CD4-positive, alpha-beta T cell treated with Interferon gamma for 1 hour (primary cell): Measurements from ENCODE around the gene CYP27B1.

Experiments
- DNase-seq: peaks from one replicate; pipeline ENCODE4 v3.0.0-alpha.2; 2020

CYP27B1 gene

DNA sequence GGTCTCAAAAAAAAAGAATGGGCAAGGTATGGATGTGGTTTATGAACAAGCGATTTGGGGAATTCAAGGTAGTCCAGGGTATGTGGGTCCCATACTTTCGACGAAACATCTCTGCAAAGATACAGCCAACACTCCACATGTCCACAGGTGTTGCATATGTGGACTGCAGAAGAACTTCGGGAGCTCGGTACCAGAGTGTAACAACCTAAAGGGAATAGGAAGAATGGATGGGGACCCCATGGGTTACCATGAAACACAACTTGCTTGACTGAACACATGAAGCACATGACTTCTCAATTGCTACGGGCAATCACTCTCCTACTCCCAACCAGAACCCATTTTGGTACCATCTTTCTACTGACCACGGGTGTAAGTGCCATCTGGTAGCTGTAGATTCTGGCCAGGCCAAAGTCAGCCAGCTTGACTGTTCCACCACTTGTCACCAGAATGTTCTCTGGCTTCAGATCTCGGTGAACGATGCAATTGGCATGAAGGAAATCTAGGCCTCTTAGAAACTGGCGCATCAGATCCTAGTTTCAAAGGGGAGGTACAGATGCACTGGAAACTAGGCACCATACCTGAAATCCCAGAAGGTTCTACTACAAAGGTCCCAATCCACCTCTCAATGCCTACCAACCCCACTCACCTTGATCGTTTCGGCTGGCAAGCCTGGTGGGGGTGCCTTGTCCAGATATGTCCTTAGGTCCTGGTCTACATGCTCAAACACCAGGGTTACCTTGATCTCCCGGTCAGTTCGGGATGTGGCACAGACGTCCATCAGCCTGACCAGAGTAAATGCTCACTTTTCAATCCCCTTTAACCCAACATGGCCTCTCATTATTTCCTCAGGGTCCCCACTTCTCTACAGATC is 16.1 kb downstream of the CYP27B1 start:
- DNase-seq, result no peak

DNA sequence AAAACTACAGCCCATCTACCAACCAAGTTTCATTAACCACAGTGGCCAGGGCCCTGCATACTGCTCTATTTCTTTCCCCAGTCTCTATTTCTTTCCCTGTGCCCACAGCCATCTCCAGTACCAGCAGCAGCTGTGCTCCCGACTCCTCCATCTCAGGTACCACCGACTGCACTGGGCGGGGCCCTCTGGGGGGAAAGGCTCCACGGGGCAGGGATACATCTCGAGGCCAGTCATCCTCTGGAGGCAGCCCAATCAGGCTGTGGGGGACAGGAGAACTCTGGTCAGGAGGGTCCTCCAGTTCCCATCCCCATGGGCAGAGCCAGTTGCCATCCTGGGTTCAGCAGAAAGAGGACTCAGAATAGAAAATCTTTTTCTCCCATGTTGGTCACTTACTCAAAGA is 17.8 kb downstream of the CYP27B1 start:
- DNase-seq, result no peak

DNA sequence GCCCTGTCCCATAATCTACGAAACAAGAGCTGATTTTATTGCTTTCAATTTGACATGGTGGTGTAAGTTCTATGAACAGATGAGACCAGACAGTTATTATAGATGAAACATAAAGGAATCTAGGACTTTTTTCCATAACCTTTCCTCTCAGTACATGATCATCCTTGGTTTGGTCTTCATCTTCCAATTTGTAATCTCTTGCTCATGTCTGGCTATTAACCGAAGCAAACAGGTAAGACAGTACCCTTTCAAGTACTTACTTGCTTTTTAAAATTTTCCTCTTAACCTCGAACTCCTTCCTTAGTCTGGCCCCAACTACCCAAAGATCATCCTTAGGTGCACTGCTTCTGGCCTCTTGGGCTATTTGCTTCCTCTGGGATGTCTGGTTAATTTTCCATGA is 20.9 kb downstream of the CYP27B1 start:
- no peak for DNase-seq

DNA sequence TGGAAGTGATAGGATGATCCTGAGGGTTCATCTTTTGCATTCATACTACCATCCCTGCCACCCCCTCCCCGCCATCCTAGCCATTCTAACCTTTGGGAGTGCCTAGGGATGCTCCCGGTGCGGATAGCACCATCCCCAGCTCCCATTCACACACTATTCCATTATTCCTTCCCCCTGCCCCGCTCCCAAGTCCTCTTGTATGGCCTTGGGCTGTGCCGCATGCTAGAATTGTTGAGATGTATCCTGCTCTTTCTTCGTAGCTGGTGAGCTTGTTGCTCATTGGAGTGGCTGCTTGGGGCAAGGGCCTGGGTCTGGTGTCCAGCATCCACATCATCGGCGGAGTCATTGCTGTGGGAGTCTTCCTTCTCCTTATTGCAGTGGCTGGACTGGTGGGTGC is 21.4 kb downstream of the CYP27B1 start:
- DNase-seq, result no peak

DNA sequence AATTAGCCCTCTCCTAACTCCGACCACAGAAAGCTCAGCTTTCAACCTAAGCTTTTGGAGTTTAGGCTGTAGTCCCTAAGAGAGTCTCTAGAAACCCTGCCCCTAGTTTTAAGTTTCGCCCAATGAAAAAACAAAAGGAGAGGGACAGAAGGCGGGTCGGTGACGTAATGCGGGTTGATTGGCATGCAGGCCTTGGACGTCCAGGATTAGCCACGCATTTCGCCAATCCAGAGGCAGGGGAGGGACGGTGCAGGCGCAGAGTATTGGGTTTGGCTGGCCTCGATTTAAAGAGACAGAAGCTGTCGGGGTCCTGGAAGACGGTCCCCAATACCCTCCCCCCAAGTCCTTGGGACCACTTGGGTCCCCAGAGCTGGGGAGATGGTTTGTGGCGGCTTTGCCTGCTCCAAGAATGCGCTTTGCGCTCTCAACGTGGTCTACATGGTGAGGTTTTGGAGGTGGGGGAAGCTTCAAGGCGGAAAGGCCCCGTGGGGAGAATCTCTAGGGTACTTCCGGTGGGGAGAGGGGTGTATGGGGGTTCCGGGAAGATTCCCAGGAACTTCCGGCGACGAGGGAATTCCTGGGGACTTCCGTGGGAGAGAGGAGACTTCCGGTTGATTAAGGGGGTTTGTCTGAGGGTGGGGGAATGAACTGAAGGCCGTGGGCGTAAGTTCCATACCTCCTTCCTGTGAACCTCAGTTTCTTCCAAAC is 21.9 kb downstream of the CYP27B1 start, which contains the start of gene TSPAN31:
TSPAN31 (plus strand) TSS at position 263 of the 708 bp plus-strand sequence; CDS start at position 379, 116 bp downstream.
- DNase-seq, result peak; percentile 97

DNA sequence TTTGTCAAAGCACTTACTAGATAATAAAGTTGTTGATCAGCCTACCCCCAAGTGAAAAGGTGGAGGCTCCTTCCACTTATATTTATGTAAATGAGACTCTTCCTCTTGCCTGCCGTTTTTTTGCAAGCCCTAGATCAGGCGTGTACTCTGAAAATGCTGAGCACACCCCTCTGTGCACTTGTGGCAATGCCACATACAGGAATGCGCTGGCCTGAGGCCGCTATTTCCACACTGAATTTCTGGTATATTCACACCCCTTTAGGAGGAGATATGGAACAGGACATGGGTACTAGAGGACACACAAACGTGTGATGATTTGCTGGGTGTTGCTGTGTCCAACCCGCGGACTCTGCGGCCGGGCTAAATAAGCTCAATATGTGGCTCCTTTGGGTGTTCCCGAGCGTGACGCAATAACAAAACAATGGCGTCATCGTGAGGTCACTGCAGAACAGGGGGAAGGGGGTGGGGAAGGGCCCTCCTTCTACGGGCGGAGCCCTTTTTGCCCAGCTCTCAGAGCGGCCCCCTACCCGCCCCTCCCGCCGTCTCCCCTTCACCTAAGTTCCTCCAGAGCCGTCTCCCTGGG is 22.6 kb downstream of the CYP27B1 start:
- peak; percentile 86 for DNase-seq

DNA sequence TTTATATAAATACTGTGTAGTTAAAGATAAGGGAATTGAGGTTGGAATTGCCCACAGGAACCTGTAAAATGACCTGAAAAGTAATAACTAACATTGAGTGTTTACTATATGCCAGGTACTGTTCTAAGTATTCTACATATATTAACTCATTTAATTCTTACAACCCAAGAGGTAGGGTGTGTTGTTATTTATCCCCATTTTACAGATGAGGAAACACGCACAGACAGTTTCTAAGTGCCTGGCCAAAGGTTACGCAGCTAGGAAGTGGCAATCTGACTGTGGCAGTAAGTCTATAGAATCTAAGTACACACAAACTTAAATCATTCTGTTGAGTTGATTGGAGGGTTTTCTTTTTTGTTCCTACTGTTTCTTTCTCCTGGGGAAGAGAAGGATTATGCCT is 23.1 kb downstream of the CYP27B1 start:
- no peak for DNase-seq

DNA sequence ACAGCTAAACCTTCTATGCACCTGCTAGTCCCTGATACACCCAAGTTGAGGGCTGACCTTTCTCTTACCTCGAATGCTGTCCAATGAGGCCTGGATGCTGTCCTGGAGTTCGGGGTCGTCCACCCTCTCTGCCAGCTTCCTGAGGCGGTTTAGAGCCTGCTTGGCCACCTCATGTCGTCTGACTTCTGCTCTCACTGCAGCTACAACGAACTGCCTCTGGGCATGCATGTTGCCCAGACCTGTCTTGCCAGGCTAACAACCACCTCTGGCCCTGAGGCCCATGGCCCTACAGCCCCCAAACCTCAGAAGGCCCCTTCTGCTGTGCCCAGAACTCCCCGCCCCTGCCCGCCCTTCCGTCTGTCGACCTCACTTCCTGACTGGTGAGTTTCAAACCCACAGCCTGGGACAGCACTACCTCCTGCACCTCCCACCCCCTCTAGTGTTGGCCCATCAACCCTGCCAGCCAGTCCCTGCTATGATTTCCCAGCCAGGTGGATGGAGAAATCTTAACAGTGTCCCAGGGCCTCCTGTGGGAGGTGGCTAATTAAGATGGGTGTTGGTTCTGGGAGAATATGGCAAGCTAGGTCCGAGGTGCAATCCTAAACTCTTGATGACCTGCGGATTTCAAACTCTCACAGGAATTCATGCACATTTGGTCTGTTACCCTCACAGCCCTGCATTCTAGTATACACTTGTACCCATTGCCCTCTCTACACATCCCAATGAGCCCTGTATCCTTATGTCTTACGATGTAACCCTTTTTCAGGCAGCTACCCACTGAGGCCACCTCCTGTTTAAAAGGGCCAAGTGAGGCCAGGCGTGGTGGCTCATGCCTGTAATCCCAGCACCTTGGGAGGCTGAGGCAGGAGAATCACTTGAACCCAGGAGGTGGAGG is 24.8 kb downstream of the CYP27B1 start:
- peak; percentile 85 for DNase-seq

DNA sequence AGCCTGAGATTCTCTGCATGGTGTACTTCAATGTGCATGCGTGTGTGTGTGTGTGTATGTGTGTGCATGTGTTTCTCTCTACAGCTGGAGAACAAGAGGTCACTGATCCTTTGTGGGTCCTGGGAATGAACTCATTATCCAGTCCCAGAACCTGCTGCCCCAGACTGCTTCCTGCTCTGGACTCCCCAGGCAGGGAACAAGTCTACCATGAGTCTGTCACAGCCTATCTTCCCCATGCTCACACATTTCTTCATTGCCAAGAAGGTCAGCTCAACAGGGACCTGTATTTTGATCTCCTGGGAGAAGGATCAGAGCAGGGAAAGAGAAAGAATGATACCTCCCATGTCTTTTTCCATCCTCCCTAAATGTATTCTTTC is 25.5 kb downstream of the CYP27B1 start:
- DNase-seq, result no peak

DNA sequence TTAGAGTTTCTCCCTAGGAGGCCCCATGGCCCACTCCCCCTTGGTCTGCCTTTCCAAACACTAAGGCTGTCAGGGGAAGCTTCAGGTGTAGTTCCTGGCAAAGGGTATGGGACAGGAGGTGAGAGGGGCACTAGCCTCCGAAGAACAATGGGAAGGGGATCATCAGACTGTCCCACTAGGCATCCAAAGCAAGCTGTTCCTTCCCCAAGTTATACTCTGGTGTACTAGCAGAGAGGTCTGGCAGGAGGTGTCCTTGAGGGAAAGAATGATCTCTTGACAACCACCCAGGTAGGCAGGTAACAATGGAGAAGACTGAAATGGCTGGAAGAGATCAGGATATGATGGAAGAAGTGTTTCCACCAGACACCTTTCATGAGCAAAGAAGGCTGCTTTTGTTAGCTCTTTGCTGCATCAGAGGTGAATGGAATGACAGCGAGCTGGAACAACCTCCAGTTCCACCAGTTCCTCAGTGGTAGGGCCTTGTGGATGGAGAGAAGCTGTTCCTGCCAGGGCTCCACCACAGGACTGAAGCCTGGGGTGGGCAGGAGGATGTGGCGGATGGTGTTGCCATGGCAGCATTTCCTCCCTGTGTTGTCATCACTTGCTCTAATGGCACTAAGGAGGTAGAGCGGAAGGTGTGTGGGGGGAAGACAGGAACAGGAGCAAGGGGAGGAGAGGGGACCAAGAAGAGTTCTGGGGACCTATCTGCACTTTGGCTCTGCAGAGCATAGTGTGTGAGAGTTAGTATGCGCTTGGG is 26.0 kb downstream of the CYP27B1 start:
- DNase-seq, result peak; percentile 85

DNA sequence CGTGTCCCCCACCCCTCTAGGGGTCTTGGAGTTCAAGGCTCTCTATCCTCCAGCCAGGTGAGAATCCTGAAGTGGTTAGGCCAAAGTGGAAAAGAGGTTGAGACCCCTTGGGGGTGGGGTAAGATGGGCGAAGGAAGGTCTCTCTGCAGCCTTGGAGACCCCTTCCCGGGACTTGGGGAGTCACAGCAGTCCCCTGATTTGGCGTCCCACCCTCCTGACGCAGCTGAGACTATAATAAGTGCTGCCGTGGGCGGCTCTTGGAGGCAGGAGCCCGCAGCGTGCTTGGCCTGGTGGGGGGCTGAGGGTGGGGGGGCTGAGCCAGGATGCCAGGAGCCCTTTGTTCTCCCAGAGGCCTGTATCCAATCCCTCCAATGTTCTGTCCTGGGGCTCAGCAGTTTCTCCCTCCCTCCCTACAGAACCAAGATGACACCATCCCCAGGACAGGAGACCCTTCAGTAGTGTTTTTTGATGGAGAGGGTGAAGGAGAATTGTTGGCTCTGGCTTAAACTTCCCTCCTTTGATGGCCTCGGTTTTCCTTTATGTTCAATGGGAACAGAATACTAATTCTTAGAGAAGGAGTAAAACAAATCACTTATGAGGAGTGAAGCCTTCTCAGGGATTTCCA is 26.9 kb downstream of the CYP27B1 start:
- DNase-seq, result no peak

DNA sequence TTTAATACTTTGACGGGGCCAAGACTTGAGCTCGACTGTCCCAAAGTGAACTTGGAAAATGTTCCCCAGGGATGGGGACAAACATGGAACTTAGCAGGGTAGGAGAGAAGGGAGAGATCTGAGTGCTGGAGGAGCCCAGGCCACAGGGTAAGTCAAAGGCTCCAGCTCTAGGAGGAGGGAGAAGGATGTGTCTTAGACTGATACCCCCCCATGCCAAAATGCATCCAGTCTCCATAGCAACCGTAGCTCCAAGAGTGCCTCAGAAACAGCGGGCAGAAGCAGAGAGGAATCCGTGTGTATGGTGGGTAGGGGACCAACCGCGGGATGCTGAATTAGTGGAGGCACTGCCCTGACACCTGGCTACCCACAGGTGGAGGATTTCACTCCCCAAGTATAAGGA is 27.5 kb downstream of the CYP27B1 start:
- no peak for DNase-seq

DNA sequence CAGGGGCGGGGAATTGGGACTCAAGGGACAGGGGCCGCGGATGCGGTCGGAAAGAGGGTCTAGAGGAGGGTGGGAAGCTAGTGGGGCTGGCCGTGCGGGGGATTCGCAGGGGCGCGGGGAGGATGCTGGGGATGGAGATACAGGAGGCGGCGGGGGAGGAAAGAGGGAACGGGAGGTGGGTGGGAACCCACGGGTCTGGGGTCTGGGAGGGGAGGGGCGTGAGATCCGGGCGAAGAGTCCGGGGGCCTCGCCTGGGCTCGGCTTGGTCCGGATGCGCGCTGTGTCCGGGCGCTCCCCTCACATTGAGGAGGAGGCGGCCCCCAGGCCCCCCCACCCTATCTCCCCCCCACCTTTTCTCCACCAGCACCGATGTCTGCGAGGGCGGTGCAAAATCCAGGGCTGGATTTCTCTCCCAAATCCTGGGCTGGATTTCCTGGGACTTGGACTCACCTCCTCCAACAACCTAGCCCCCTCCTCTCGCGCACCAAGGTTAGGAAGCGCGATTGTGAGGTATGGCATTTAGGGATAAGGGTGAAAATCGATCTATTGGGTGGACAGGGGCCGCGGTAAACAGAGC is 28.1 kb downstream of the CYP27B1 start, which contains the start of gene AGAP2:
AGAP2 (minus strand) TSS at position 82 of the 577 bp plus-strand sequence. CDS start 496 bp downstream, outside the sequence.
- DNase-seq, result no peak

DNA sequence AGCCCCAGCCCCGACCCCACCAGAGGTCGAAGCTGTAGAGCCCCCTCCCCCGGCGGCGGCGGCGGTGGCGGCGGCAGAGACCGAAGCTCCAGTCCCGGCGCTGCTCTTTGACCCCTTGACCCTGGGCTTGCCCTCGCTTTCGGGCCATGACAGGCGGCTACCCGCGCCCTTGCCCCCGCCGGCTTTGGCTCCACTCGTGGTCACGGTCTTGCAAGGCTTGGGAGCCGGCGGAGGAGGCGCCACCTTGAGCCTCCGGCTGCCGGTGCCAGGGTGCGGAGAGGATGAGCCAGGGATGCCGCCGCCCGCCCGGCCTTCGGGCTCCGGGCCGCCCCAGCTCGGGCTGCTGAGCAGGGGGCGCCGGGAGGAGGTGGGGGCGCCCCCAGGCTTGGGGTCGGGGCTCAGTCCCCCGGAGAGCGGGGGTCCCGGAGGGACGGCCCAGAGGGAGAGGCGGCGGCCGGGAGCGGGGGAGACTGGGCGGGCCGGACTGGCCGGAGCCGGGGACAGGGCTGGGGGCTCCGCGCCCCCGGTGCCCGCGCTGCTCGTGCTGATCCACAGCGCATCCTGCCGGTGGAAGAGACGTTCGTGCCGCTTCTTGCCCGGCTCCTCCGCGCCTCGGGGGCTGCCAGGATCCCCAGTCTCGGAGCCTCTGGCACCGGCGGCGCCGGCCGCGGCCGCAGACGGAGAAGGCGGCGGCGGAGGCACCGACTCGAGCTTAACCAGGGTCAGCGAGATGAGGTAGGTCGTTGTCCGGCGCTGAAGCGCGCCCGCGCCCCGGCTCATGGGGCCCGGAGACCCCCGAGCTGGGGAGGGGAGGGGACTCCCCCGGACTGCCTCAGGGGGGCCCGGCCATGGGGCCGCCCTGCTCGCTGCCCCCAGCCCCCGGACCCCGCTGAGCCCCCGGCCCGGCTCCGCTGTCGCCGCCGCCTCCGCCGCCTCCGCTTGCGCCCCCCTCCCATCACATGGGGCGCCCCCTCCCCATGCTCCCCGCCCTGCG is 29.1 kb downstream of the CYP27B1 start:
- DNase-seq, result no peak

DNA sequence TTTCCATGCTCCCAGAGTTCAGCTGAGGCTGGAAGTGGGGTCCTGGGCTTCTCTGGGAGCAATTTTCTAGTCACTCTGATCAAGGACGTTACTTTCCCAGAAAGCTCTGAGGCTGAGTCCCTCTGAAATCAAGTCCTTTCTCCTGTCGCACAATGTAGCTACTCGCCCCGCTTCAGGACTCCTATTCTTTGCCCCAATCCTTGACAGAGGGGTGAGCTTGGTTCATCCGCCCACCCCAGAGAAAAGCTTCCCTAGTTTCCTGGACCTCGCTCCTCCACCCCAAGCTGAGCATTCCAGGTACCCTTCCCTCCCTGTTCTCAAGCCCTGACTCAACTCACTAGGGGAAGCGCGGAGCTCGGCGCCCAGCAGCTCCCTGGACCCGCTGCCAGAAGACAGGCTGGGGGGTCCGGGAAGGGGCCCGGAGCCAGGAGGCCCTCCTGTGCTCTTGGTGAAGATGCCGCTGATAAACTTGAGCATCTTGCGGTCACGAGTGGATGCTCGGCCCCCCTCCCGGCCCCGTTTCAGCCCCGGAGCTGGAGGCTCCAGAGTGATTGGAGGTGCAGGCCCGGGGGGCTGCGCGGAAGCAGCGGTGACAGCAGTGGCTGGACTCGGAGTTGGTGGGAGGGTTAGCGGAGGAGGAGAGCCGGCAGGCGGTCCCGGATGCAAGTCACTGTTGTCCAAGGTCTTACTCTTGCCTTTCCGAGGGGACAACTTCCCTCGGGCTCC is 30.0 kb downstream of the CYP27B1 start:
- DNase-seq, result no peak

DNA sequence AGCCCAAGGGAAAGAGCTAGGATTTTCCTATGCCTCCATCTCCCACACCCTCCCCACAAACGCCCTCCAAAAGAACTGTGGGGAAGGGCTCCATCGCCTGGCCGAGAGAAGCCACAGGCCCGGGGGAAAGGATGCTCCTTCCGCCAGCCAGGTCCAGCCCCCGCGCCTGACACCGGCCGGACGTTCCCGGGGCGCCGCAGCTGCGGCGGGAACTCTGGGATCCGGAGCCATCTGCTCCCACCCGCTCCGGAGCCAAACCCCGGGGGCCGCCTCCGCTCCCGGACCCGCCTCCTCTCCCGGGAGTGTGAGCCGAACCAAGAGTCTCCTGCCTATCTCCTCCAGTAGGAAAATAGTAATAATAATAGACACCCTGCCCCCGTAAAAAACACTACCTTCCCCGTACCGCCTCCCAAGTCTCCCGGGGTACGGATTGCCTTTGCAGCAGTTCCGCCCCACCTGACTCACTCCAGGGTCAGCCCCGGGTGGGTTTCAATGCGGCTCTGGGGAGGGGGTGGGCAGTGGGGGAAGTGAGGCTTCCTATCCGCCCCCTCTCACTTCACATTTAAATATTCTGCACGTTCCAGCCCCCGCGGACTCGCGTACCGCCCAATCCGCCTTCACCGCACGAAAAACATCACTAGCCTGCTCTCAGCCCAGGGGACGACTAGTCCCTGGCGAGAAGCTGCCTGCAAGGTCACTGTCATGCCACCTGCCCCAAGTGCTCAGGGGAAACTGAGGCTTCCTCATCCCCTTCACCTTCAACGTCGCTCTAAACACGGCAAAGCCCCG is 30.7 kb downstream of the CYP27B1 start:
- no peak for DNase-seq

DNA sequence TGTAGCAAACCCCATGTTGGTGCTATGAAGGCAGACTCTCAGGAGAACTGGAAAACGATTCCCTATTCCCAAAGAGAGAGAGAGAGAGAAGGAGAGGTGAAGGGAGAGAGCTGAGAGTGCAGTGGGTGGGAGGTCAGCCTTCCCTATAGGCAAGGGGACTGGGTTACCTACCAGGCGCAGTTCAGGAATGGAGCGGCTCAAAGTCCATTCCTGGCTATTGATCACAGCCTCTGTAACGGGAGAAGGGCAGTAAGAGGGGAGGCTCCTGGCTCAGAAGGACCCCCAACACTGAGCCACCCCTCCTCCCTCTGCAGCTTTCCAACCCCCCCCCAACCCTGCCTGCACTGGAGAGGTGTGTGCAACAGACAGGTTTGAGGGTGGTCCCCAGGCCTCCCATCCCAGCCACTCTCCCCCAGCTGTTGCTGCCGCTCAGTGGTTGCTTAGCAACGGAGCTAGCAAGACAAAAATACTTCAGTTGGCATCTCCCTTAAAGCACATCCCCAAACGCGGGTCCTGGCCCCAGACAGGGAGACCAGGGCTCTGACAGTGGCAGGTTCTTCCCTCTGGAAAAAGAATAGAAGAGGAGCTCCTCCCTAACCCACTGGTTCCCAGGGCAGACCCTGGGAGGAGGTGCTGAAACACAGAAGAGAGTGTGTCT is 31.6 kb downstream of the CYP27B1 start:
- DNase-seq, result no peak

DNA sequence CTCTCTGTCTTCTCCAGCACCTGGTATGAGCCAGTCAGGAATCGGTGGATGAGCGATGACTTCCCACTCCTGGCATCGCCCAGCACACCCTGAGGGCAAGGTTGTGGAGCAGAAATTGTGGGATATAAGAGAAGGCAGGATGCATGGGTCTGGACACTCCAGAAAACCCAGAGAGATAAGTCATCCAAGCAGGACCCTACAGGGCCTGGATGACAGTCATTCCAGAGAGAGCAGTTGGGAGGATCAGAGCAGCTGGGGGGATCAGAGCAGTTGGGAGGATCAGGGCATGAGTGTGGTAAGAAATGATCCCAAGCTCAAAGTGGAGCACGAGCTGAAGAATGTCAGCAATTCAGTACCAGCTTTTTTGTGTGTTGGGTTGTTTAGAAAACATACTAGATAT is 32.3 kb downstream of the CYP27B1 start:
- no peak for DNase-seq
